GM23338 (cell line): ENCODE measurements around the gene TUBA3D. TPM values are rescaled to one million over a fixed set of nuclear protein-coding genes. Genes with fewer than 3 reads are reported as not detected.
A peak's percentile ranks its signal among the peaks of the same experiment; 100 is the strongest.
"Not testable (repeated sequence)": the region's sequence is repeated elsewhere in the genome, so short reads cannot be mapped to it uniquely, and the experiment has no call there.

Experiments used
- ATAC-seq: fragments of 200-7000 bp; cut with Tn5 transposase; 3 replicates; pipeline ENCODE4 v1.9.1; 2020
- DNase-seq: peaks from one replicate; pipeline ENCODE4 v3.0.0-alpha.2; 2015; ENCODE audit warnings: low spot score
- H2AFZ ChIP-seq: fragments of 200-600 bp; sonication (generic); 2 replicates; pipeline ENCODE4 v1.8.0; 2016; ENCODE audit warnings: antibody characterized with exemption, mild to moderate bottlenecking, moderate library complexity
- H3F3A ChIP-seq: fragments of 200-600 bp; sonication (generic); replicated peaks from 2 replicates; pipeline ENCODE4 v1.8.0; 2017; ENCODE audit warnings: antibody characterized with exemption, mixed run types, low read depth
- H3K27ac ChIP-seq: fragments of 200-600 bp; sonication (generic); 2 replicates; pipeline ENCODE4 v1.6.1; 2016; ENCODE audit warnings: low read depth
- H3K27me3 ChIP-seq: fragments of 200-600 bp; sonication (generic); 2 replicates; pipeline ENCODE4 v1.8.0; 2016; ENCODE audit warnings: mild to moderate bottlenecking, mixed run types, moderate library complexity; ENCODE audit not compliant: insufficient read depth
- H3K36me3 ChIP-seq: fragments of 200-600 bp; sonication (generic); 2 replicates; pipeline ENCODE4 v1.8.0; 2016; ENCODE audit warnings: mild to moderate bottlenecking; ENCODE audit not compliant: insufficient read depth
- H3K4me1 ChIP-seq: fragments of 200-600 bp; sonication (generic); 2 replicates; pipeline ENCODE4 v1.8.0; 2016; ENCODE audit warnings: mild to moderate bottlenecking, moderate library complexity; ENCODE audit not compliant: insufficient read depth
- H3K4me2 ChIP-seq: fragments of 200-600 bp; sonication (generic); 2 replicates; pipeline ENCODE4 v1.7.1; 2017; ENCODE audit warnings: mixed run types
- H3K4me3 ChIP-seq: fragments of 200-600 bp; sonication (generic); 2 replicates; pipeline ENCODE4 v1.6.1; 2016; ENCODE audit warnings: mixed run types
- H3K79me2 ChIP-seq: fragments of 200-600 bp; sonication (generic); replicated peaks from 2 replicates; pipeline ENCODE4 v1.8.0; 2017; ENCODE audit warnings: mild to moderate bottlenecking; ENCODE audit not compliant: insufficient read depth
- H3K9me2 ChIP-seq: fragments of 200-600 bp; sonication (generic); 2 replicates; pipeline ENCODE4 v1.8.0; 2017; ENCODE audit not compliant: insufficient read depth
- H4K20me1 ChIP-seq: fragments of 200-600 bp; sonication (generic); replicated peaks from 2 replicates; pipeline ENCODE4 v1.8.0; 2017; ENCODE audit warnings: mild to moderate bottlenecking; ENCODE audit not compliant: insufficient read depth
- H3K27ac Mint-ChIP-seq: 2 replicates; pipeline ENCODE4 v1.8.0; 2020; ENCODE audit warnings: inconsistent platforms, mild to moderate bottlenecking, moderate library complexity, mixed read lengths
- H3K27me3 Mint-ChIP-seq: 3 replicates; pipeline ENCODE4 v1.8.0; 2022; ENCODE audit warnings: low read depth, mild to moderate bottlenecking, moderate library complexity, mixed read lengths, inconsistent platforms; ENCODE audit not compliant: insufficient read depth, poor library complexity
- H3K36me3 Mint-ChIP-seq: 3 replicates; pipeline ENCODE4 v1.8.0; 2021; ENCODE audit warnings: low read depth, mild to moderate bottlenecking, inconsistent platforms, moderate library complexity, mixed read lengths
- H3K4me1 Mint-ChIP-seq: 3 replicates; pipeline ENCODE4 v1.8.0; 2020; ENCODE audit warnings: mild to moderate bottlenecking, inconsistent platforms, mixed read lengths
- H3K4me3 Mint-ChIP-seq: 3 replicates; pipeline ENCODE4 v1.8.0; 2021; ENCODE audit warnings: moderate library complexity, mild to moderate bottlenecking, inconsistent platforms, mixed read lengths
- H3K9me3 Mint-ChIP-seq: 3 replicates; pipeline ENCODE4 v1.8.0; 2020; ENCODE audit warnings: moderate library complexity, mild to moderate bottlenecking, inconsistent platforms, mixed read lengths
- polyA plus RNA-seq: library from polyadenylated mRNA; unstranded; fragments of >200 nt; fragmentation: Nextera tagmentation; extraction: Ambion mirVana; gene quantifications from 2 replicates; pipeline ENCODE4 v1.2.1, GENCODE V29; 2016
- total RNA-seq: library from RNA; depleted of rRNA; stranded (reverse); fragments of >200 nt; shearing (Covaris generic); gene quantifications from 2 replicates; pipeline ENCODE4 v1.2.3, GENCODE V29; 2014

TUBA3D gene
- total and polyA plus RNA-seq, 2 experiments from 2014 or later: 0.27 TPM; not detected in 1

DNA sequence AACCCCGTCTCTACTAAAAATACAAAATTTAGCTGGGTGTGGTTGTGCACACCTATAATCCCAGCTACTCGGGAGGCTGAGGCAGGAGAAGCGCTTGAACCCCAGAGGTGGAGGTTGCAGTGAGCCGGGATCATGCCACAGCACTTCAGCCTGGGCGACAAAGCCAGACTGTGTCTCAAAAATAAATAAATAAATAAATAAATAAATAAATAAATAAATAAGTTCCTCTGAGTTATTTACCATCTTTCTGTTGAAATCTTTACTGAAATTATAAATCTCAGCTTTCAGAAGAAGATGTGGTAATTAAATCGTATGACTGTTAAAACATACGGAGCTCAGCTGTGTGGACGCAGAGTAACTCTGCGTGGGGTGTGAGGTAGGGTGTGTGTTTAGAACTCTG lies 27.9 kb upstream of the TUBA3D start:
- not testable (repeated sequence) for H3K4me1 Mint-ChIP-seq, H3K79me2 ChIP-seq, H3K27me3 Mint-ChIP-seq, H3K27ac Mint-ChIP-seq, H3K9me3 Mint-ChIP-seq, ATAC-seq, H3K4me1 ChIP-seq, H3K27me3 ChIP-seq, H4K20me1 ChIP-seq, H3F3A ChIP-seq, H3K4me2 ChIP-seq, H2AFZ ChIP-seq, H3K4me3 ChIP-seq, H3K36me3 Mint-ChIP-seq, DNase-seq, H3K36me3 ChIP-seq, H3K9me2 ChIP-seq, H3K4me3 Mint-ChIP-seq, H3K27ac ChIP-seq

DNA sequence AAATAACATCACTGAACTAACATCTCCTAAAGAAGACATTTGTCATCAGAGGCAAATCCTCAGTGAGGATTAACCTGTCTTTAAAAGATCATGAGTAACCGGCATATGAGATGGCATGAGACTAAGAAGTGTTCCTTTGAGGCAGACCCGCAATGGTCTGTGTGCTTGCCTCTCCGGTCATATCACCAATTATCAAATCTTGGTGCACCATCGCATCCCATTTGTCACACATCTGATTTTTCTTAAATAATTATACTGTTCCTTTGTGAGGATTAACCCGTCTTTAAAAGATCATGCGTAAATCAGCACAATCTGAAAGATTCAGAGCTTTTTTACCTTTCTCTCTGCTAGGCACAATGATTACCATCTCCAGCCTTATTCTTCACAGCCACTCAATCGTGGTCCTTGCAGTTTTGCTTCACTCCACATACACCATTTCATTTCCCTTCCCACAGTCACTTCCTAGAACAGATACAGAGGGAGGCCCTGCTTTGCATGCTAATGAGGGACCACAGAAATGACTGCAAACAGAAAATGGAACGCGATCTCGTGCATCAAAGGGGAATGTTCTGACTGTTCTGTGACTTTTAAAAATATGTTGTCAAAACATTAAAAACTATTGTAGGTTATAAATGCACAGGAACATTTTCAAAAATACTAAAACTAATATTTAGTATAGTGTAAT lies 24.5 kb upstream of the TUBA3D start:
- H3K36me3 Mint-ChIP-seq, H3K4me3 ChIP-seq, H3K27me3 ChIP-seq, H3K4me3 Mint-ChIP-seq, ATAC-seq, H3K4me2 ChIP-seq, H3F3A ChIP-seq, H3K27me3 Mint-ChIP-seq, H3K27ac Mint-ChIP-seq, H4K20me1 ChIP-seq, H3K27ac ChIP-seq, H3K9me2 ChIP-seq, H3K4me1 ChIP-seq, H3K4me1 Mint-ChIP-seq, H3K36me3 ChIP-seq, H3K9me3 Mint-ChIP-seq, H3K79me2 ChIP-seq, DNase-seq, H2AFZ ChIP-seq: not testable (repeated sequence)

DNA sequence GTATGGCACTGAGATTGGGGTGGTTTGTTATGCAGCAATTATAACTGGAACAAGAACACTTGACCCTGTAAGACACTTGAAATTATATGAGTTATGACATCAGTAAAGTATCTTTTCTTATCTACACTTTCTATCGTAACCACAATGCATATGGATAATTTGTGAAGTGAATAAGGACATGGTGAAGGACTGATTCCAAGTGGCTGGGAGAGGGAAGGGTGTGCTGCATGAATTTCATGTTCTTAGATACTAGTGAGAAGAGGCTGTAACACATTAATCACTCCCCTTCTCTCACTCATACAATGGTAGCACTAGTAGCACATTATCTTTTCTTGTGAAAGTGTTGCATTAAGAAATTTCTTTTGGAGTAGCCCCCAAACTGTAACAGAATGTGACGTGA lies 21.0 kb upstream of the TUBA3D start:
- not testable (repeated sequence) for H2AFZ ChIP-seq, ATAC-seq, H3K27ac Mint-ChIP-seq, H4K20me1 ChIP-seq, H3K27ac ChIP-seq, DNase-seq, H3K27me3 ChIP-seq, H3K4me3 Mint-ChIP-seq, H3K4me3 ChIP-seq, H3K4me1 Mint-ChIP-seq, H3K9me3 Mint-ChIP-seq, H3K4me1 ChIP-seq, H3K4me2 ChIP-seq, H3F3A ChIP-seq, H3K36me3 Mint-ChIP-seq, H3K36me3 ChIP-seq, H3K9me2 ChIP-seq, H3K79me2 ChIP-seq, H3K27me3 Mint-ChIP-seq

DNA sequence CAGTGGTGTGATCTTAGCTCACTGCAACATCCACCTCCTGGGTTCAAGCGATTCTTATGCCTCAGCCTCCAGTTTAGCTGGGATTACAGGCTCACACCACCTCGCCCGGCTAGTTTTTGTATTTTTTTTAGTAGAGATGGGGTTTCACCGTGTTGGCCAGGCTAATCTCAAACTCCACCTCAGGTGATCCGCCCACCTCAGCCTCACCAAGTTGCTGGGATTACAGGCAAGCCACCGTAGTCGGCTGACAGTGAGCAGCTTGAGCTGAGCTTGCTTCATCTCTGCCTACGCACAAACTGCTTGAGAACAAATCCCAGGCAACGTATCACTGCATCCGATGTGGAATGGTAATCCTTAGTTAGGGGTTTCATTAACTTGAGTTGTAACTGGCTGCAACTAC lies 8.2 kb upstream of the TUBA3D start:
- H3K4me2 ChIP-seq, H3K36me3 Mint-ChIP-seq, H3K27ac ChIP-seq, H3K27me3 Mint-ChIP-seq, H4K20me1 ChIP-seq, H3K4me1 ChIP-seq, DNase-seq, H2AFZ ChIP-seq, H3K27me3 ChIP-seq, H3K4me3 Mint-ChIP-seq, H3K9me3 Mint-ChIP-seq, H3K36me3 ChIP-seq, H3K9me2 ChIP-seq, H3K79me2 ChIP-seq, H3K27ac Mint-ChIP-seq, H3K4me3 ChIP-seq, H3K4me1 Mint-ChIP-seq, H3F3A ChIP-seq: not testable (repeated sequence)
- ATAC-seq: peak; percentile 50

DNA sequence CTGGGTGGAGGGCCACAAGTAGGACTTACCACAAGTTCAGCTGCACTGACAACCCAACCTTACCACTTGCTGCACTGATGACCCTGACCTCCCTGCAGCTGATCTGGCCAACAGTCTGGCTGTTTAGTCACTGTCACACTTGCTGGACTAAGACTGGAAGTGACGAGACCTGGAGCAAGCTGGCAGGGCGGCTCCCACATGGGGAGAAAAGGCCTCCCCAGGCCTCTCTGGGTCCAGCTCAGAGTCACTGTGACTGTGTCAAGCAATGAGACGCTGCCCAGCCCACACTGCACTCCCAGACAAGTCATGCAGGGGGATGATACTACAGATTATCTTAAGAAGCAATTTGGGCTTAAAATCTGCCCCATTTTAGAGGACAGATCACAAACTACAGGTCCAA lies 5.0 kb upstream of the TUBA3D start:
- H3K79me2 ChIP-seq, DNase-seq, H2AFZ ChIP-seq, H3K36me3 Mint-ChIP-seq, H3F3A ChIP-seq, H3K27me3 ChIP-seq, H3K4me2 ChIP-seq, H3K4me1 Mint-ChIP-seq, H3K4me3 Mint-ChIP-seq, H3K27ac ChIP-seq, ATAC-seq, H3K9me2 ChIP-seq, H3K27ac Mint-ChIP-seq, H3K9me3 Mint-ChIP-seq, H4K20me1 ChIP-seq, H3K4me3 ChIP-seq, H3K4me1 ChIP-seq, H3K36me3 ChIP-seq, H3K27me3 Mint-ChIP-seq: not testable (repeated sequence)

DNA sequence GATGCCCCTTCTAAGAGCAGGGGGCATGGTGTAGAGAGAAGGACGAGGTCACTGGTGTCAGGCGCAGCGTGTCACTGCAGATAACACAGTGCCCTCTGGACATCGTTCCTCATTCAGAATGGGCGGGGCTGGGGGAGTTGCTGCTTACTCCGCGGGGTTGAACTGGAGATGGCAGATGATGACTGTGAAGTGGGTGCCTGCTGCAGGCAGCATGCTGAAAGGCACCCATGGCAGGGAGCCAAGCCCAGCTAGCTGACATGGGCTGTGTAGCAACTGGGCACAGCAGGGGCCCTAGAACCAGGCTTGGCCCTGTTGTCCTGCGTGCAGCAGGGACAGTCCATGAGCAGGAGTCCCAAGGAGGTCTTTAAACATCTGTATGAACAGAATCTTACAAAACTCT lies 4.3 kb upstream of the TUBA3D start:
- not testable (repeated sequence) for H3K36me3 ChIP-seq, H3K27ac Mint-ChIP-seq, ATAC-seq

DNA sequence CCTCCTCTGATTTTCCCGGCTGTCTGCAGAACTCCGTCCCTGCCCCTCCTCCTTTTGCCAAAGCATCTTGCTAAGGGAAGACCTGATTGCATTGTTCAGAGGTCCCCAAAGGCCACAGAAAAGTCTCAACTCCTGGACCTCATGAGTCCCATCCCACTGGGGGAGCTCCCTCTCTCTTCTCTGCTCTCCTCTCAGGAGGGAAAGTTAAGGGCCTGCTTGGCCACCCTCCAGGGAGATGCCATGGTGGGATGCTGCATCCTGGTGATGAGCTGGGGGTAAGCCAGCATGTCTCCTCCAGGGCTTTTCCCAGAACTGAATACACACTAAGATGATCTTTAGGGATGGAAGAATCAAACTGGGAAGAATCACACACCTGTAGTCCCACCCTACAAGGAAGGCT lies 2.7 kb upstream of the TUBA3D start:
- H3K27me3 ChIP-seq, H3K27ac ChIP-seq, ATAC-seq, H3K4me1 Mint-ChIP-seq, H3K4me3 ChIP-seq, H3K4me2 ChIP-seq, DNase-seq, H3K4me1 ChIP-seq, H3K9me2 ChIP-seq, H3K79me2 ChIP-seq, H2AFZ ChIP-seq, H3K27ac Mint-ChIP-seq, H3F3A ChIP-seq, H3K36me3 Mint-ChIP-seq, H3K36me3 ChIP-seq, H3K27me3 Mint-ChIP-seq, H4K20me1 ChIP-seq, H3K4me3 Mint-ChIP-seq, H3K9me3 Mint-ChIP-seq: not testable (repeated sequence)

More for the DNA sequence above, 4.3 kb upstream of the TUBA3D start:
- not testable (repeated sequence) for H3F3A ChIP-seq, H3K27ac ChIP-seq, H4K20me1 ChIP-seq, DNase-seq, H3K4me2 ChIP-seq, H3K27me3 Mint-ChIP-seq, H3K27me3 ChIP-seq, H3K4me1 ChIP-seq, H3K9me2 ChIP-seq, H3K9me3 Mint-ChIP-seq, H3K4me3 ChIP-seq, H3K4me1 Mint-ChIP-seq, H3K4me3 Mint-ChIP-seq, H2AFZ ChIP-seq, H3K79me2 ChIP-seq, H3K36me3 Mint-ChIP-seq
